Liver (tissue), 9 donors: ENCODE results near the gene ASB7. TPM values are rescaled to one million over a fixed set of nuclear protein-coding genes. Genes with fewer than 3 reads are reported as not detected.

Experiments
- DNase-seq: peaks from one replicate; pipeline ENCODE4 v3.0.0-alpha.2; 2017; ENCODE audit warnings: low spot score
- H3K27ac ChIP-seq, 2 donors: one replicate each; pipeline ENCODE4 v1.7.0; 2013; ENCODE audit warnings: inconsistent platforms in 2 of 2, low read length in 2 of 2, control low read depth in 1 of 2, low read depth in 1 of 2, mild to moderate bottlenecking in 1 of 2
- H3K27me3 ChIP-seq, 4 donors: one replicate each; pipeline versions ENCODE4 v1.6.1 to v1.7.0; 2013; ENCODE audit warnings: low read length in 3 of 4, inconsistent platforms in 1 of 4, mild to moderate bottlenecking in 1 of 4, moderate library complexity in 1 of 4; ENCODE audit not compliant: control insufficient read depth in 4 of 4, insufficient read depth in 4 of 4
- H3K36me3 ChIP-seq, 4 donors: one replicate each; pipeline versions ENCODE4 v1.6.1 to v1.7.0; 2013; ENCODE audit warnings: low read length in 3 of 4, mild to moderate bottlenecking in 3 of 4, low read depth in 1 of 4, moderate library complexity in 1 of 4; ENCODE audit not compliant: control insufficient read depth in 4 of 4, insufficient read depth in 3 of 4
- H3K4me1 ChIP-seq, 4 donors: one replicate each; pipeline versions ENCODE4 v1.6.1 to v1.7.0; 2013; ENCODE audit warnings: low read length in 3 of 4, mild to moderate bottlenecking in 3 of 4, moderate library complexity in 1 of 4; ENCODE audit not compliant: control insufficient read depth in 4 of 4, insufficient read depth in 4 of 4
- H3K4me3 ChIP-seq, 3 donors: one replicate each; pipeline versions ENCODE4 v1.6.1 to v1.7.0; 2013; ENCODE audit warnings: low read length in 3 of 3, control low read depth in 1 of 3, low read depth in 1 of 3, mild to moderate bottlenecking in 1 of 3
- H3K9ac ChIP-seq, 2 donors: one replicate each; pipeline ENCODE4 v1.7.0; 2013; ENCODE audit warnings: low read length in 2 of 2, mild to moderate bottlenecking in 2 of 2, moderate library complexity in 2 of 2, control low read depth in 1 of 2, low read depth in 1 of 2
- H3K9me3 ChIP-seq, 4 donors: one replicate each; pipeline versions ENCODE4 v1.6.1 to v1.7.0; 2013; ENCODE audit warnings: low read length in 3 of 4; ENCODE audit not compliant: control insufficient read depth in 4 of 4
- EGR1 ChIP-seq, 2 donors: IDR thresholded peaks; 2 replicates each; pipeline ENCODE4 v1.6.1; 2016 to 2018; ENCODE audit warnings: antibody characterized with exemption in 2 of 2, low read depth in 2 of 2
- FOXA1 ChIP-seq: IDR thresholded peaks from 2 replicates; pipeline ENCODE4 v1.6.1; 2016; ENCODE audit warnings: antibody characterized with exemption
- FOXA2 ChIP-seq: IDR thresholded peaks from 2 replicates; pipeline ENCODE4 v1.6.1; 2016; ENCODE audit warnings: antibody characterized with exemption
- GABPA ChIP-seq, 2 donors: IDR thresholded peaks in 1 of 2; conservative IDR thresholded peaks in 1 of 2; 2 replicates each; pipeline ENCODE4 v1.6.1; 2016; ENCODE audit warnings: antibody characterized with exemption in 2 of 2, mild to moderate bottlenecking in 1 of 2, moderate library complexity in 1 of 2
- HNF4A ChIP-seq, 2 donors: conservative IDR thresholded peaks; 2 replicates each; pipeline ENCODE4 v1.6.1; 2016; ENCODE audit warnings: antibody characterized with exemption in 2 of 2, mild to moderate bottlenecking in 2 of 2
- HNF4G ChIP-seq: IDR thresholded peaks from 2 replicates; pipeline ENCODE4 v1.6.1; 2016; ENCODE audit warnings: antibody characterized with exemption
- JUND ChIP-seq, 2 donors: IDR thresholded peaks; 2 replicates each; pipeline ENCODE4 v1.6.1; 2016; ENCODE audit warnings: antibody characterized with exemption in 2 of 2
- NR2F2 ChIP-seq: IDR thresholded peaks from 2 replicates; pipeline ENCODE4 v1.6.1; 2016; ENCODE audit warnings: antibody characterized with exemption
- RAD21 ChIP-seq, 2 donors: IDR thresholded peaks; 2 replicates each; pipeline ENCODE4 v1.6.1; 2016; ENCODE audit warnings: antibody characterized with exemption in 2 of 2, mild to moderate bottlenecking in 2 of 2
- RXRA ChIP-seq, 2 donors: IDR thresholded peaks; 2 replicates each; pipeline ENCODE4 v1.6.1; 2017 to 2018; ENCODE audit warnings: antibody characterized with exemption in 2 of 2, mild to moderate bottlenecking in 1 of 2
- SP1 ChIP-seq: IDR thresholded peaks from 2 replicates; pipeline ENCODE4 v1.6.1; 2018; ENCODE audit warnings: antibody characterized with exemption, mild to moderate bottlenecking
- TAF1 ChIP-seq: conservative IDR thresholded peaks from 2 replicates; pipeline ENCODE4 v1.6.1; 2016; ENCODE audit warnings: antibody characterized with exemption, mild to moderate bottlenecking
- YY1 ChIP-seq: IDR thresholded peaks from 2 replicates; pipeline ENCODE4 v1.6.1; 2016; ENCODE audit warnings: antibody characterized with exemption, mild to moderate bottlenecking
- ZBTB33 ChIP-seq: IDR thresholded peaks from 2 replicates; pipeline ENCODE4 v1.6.1; 2016; ENCODE audit warnings: antibody characterized with exemption
- WGBS: extraction: QIAGEN DNeasy Blood & Tissue Kit; methylation state at CpG from one replicate; pipeline ENCODE4 v1.1.7; 2013; 5-methylcytosine and 5-hydroxymethylcytosine counted together
- polyA plus RNA-seq, 2 donors: library from polyadenylated mRNA; stranded (reverse) in 1 of 2; unstranded in 1 of 2; fragments of 200-250 nt in 1 of 2; fragments of >200 nt in 1 of 2; fragmentation: Nextera tagmentation in 1 of 2; extraction: Ambion mirVana in 1 of 2; gene quantifications; one replicate each; pipeline versions ENCODE4 v1.2.1 to v1.2.3, GENCODE V29; 2013 to 2015
- total RNA-seq, 2 donors: library from RNA; depleted of rRNA; stranded (reverse); fragments of >200 nt; gene quantifications; one replicate each; pipeline ENCODE4 v1.2.3, GENCODE V29; 2014
- TF ChIP-seq, protein P1 (sequence below): fragments of 150-350 bp; IDR thresholded peaks from 2 replicates; pipeline ENCODE4 v1.5.1; 2017; ENCODE audit warnings: improper control_type of control experiment, low read depth, low read length; ENCODE audit not compliant: missing input control
- TF ChIP-seq, protein P2 (sequence below): IDR thresholded peaks from 2 replicates; pipeline ENCODE4 v1.6.1; 2016; ENCODE audit warnings: antibody characterized with exemption
- TF ChIP-seq, protein P3 (sequence below): IDR thresholded peaks from 2 replicates; pipeline ENCODE4 v1.6.1; 2016; ENCODE audit warnings: antibody characterized with exemption
- TF ChIP-seq, protein P4 (sequence below): IDR thresholded peaks from 2 replicates; pipeline ENCODE4 v1.6.1; 2016; ENCODE audit warnings: antibody characterized with exemption, mild to moderate bottlenecking
- donor health status: healthy.
- donor health status: healthy.
- donor health status: healthy.
- donor health status: healthy.
- donor health status: healthy.

The ASB7 gene
- total and polyA plus RNA-seq, 4 donors, result 3.7 to 12.6 (median 6.5) TPM

DNA sequence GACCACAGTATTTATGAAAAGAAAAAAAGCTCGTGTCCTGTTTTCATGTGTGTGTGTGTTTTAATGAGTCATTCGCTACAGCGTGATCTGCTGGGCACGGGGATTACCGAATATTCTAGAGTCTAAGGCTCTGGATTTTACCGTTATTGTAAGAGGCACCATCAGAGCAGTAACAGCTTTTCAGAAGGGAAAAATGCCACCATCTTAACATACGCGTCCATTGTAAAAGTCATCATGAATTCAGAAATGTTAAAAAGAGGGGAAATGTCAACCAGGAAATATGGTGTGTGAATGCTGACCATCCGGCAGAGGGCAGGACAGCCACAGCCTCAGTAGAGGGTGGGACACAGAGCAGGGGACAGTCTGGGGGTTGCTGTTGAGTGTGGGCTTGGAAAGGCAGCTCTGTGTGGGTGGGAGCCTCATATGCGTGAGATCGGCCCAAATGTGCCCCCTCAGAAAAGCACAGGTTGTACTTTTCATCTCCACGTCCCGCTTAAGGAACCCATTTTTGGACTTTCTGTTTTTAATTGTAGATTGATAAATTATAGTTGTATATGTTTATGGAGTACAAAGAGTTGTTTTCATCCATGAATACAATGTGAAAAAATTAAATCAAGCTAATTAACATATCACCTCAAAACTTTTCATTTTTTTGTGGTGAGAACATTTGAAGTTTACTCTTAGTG, 69.6 kb downstream of the ASB7 start:
- no peaks in the 10 kb centered on the region for H3K36me3 ChIP-seq
- peaks cover 0 to 9% (median 0%) of the 10 kb centered on the region in 4 donors for H3K27me3 ChIP-seq
- no peak overlapping the region for H3K27ac ChIP-seq
- H3K9ac ChIP-seq, result no peak overlapping the region
- 71% methylated on average over 13 of the region's 13 CpGs for WGBS
- no peaks in the 10 kb centered on the region for H3K9me3 ChIP-seq
- no peak for DNase-seq
- TF ChIP-seq, protein P1, sequence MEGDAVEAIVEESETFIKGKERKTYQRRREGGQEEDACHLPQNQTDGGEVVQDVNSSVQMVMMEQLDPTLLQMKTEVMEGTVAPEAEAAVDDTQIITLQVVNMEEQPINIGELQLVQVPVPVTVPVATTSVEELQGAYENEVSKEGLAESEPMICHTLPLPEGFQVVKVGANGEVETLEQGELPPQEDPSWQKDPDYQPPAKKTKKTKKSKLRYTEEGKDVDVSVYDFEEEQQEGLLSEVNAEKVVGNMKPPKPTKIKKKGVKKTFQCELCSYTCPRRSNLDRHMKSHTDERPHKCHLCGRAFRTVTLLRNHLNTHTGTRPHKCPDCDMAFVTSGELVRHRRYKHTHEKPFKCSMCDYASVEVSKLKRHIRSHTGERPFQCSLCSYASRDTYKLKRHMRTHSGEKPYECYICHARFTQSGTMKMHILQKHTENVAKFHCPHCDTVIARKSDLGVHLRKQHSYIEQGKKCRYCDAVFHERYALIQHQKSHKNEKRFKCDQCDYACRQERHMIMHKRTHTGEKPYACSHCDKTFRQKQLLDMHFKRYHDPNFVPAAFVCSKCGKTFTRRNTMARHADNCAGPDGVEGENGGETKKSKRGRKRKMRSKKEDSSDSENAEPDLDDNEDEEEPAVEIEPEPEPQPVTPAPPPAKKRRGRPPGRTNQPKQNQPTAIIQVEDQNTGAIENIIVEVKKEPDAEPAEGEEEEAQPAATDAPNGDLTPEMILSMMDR, result peak; percentile 46
- TF ChIP-seq, protein P2, sequence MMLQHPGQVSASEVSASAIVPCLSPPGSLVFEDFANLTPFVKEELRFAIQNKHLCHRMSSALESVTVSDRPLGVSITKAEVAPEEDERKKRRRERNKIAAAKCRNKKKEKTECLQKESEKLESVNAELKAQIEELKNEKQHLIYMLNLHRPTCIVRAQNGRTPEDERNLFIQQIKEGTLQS, result no peak
- TF ChIP-seq, protein P3, sequence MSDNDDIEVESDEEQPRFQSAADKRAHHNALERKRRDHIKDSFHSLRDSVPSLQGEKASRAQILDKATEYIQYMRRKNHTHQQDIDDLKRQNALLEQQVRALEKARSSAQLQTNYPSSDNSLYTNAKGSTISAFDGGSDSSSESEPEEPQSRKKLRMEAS, result no peak
- TF ChIP-seq ZBTB33 (no peak), RAD21 (IDR thresholded peaks at IDR 0.05) (peak; percentile 70 to 80)
- no peak overlapping the region for H3K4me3 ChIP-seq
- no peaks in the 10 kb centered on the region for H3K4me1 ChIP-seq

DNA sequence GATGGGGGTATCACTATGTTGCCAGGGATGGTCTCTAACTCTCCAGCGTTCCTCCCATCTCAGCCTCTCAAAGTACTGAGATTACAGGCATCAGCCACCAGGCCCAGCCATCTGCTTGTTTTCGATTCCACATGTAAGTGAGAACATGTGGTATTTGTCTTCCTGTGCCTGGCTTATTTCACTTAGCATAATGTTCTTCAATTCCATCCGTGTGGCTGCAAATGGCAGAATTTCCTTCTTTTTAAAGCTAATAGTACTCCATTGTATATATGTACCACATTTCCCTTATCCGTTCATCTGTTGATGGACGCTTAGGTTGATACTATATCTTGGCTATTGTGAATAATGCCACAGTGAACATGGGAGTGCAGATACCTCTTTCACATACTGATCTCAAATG, 70.6 kb downstream of the ASB7 start:
- peaks cover 0 to 9% (median 0%) of the 10 kb centered on the region in 4 donors for H3K27me3 ChIP-seq
- H3K9me3 ChIP-seq, result no peaks in the 10 kb centered on the region
- TF ChIP-seq, protein P1, result no peak
- TF ChIP-seq YY1 (no peak), TAF1 (no peak), SP1 (no peak), NR2F2 (no peak), RAD21 (IDR thresholded peaks at IDR 0.05) (no peak), HNF4G (no peak), JUND (IDR thresholded peaks at IDR 0.05) (no peak), ZBTB33 (no peak), FOXA1 (no peak), FOXA2 (no peak), EGR1 (IDR thresholded peaks at IDR 0.05; ENCODE audit: low read depth in 2 of 2) (no peak), GABPA (IDR thresholded peaks at IDR 0.05 in 1 of 2, conservative IDR thresholded peaks at IDR 0.05 in 1 of 2) (no peak), RXRA (IDR thresholded peaks at IDR 0.05) (no peak), HNF4A (conservative IDR thresholded peaks at IDR 0.05) (no peak)
- TF ChIP-seq, protein P3, result no peak
- TF ChIP-seq, protein P4, sequence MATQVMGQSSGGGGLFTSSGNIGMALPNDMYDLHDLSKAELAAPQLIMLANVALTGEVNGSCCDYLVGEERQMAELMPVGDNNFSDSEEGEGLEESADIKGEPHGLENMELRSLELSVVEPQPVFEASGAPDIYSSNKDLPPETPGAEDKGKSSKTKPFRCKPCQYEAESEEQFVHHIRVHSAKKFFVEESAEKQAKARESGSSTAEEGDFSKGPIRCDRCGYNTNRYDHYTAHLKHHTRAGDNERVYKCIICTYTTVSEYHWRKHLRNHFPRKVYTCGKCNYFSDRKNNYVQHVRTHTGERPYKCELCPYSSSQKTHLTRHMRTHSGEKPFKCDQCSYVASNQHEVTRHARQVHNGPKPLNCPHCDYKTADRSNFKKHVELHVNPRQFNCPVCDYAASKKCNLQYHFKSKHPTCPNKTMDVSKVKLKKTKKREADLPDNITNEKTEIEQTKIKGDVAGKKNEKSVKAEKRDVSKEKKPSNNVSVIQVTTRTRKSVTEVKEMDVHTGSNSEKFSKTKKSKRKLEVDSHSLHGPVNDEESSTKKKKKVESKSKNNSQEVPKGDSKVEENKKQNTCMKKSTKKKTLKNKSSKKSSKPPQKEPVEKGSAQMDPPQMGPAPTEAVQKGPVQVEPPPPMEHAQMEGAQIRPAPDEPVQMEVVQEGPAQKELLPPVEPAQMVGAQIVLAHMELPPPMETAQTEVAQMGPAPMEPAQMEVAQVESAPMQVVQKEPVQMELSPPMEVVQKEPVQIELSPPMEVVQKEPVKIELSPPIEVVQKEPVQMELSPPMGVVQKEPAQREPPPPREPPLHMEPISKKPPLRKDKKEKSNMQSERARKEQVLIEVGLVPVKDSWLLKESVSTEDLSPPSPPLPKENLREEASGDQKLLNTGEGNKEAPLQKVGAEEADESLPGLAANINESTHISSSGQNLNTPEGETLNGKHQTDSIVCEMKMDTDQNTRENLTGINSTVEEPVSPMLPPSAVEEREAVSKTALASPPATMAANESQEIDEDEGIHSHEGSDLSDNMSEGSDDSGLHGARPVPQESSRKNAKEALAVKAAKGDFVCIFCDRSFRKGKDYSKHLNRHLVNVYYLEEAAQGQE, result no peak
- TF ChIP-seq, protein P2, result no peak
- no peak overlapping the region for H3K4me3 ChIP-seq
- no peaks in the 10 kb centered on the region for H3K4me1 ChIP-seq
- H3K36me3 ChIP-seq, result no peaks in the 10 kb centered on the region
- no peak overlapping the region for H3K27ac ChIP-seq
- no peak for DNase-seq
- H3K9ac ChIP-seq, result no peak overlapping the region
- 79% methylated on average over 5 of the region's 5 CpGs for WGBS
